Panc1 (cell line): ENCODE measurements around the gene KATNAL1. TPM values are rescaled to one million over a fixed set of nuclear protein-coding genes. Genes with fewer than 3 reads are reported as not detected.

ENCODE experiments used
- ATAC-seq: fragments of 200-7000 bp; cut with Tn5 transposase; 2 replicates; pipeline ENCODE4 v1.9.1; 2020; ENCODE audit warnings: mild to moderate bottlenecking, moderate library complexity
- BruUV-seq: library from RNA; stranded (reverse); fragments of 400-500 nt; replicated peaks from 2 replicates; lab custom pipeline; 2021; lab: Mats Ljungman, UMichigan
- CTCF ChIA-PET: fragments of 300-600 bp; sonication (Branson Sonifier 250); formaldehyde crosslinking; loops from one replicate; lab custom pipeline; 2022; ENCODE audit warnings: antibody characterized with exemption; lab: Charles Lee
- POLR2A ChIA-PET: fragments of 300-600 bp; sonication (Branson Sonifier 250); formaldehyde crosslinking; loops from one replicate; lab custom pipeline; 2022; ENCODE audit warnings: antibody characterized with exemption; lab: Charles Lee
- DNase-seq: peaks from one replicate; pipeline ENCODE4 v3.0.0-alpha.2; 2010; ENCODE audit warnings: low read depth, low spot score
- H3K27ac ChIP-seq: 2 replicates; pipeline ENCODE4 v1.5.1; 2011; ENCODE audit warnings: mild to moderate bottlenecking, low read length, inconsistent platforms
- H3K27me3 ChIP-seq: fragments of 200-500 bp; sonication (Bioruptor generic); 2 replicates; pipeline ENCODE4 v1.6.0; 2014; ENCODE audit warnings: low read length, inconsistent platforms; ENCODE audit not compliant: control insufficient read depth, insufficient read depth
- H3K36me3 ChIP-seq: fragments of 200-500 bp; sonication (Bioruptor generic); 2 replicates; pipeline ENCODE4 v1.5.1; 2014; ENCODE audit warnings: inconsistent platforms, mild to moderate bottlenecking, low read length, moderate library complexity; ENCODE audit not compliant: control insufficient read depth, insufficient read depth
- H3K4me1 ChIP-seq: 2 replicates; pipeline ENCODE4 v1.5.1; 2011; ENCODE audit warnings: inconsistent platforms, mild to moderate bottlenecking, low read length, moderate library complexity; ENCODE audit not compliant: control insufficient read depth, insufficient read depth
- H3K4me3 ChIP-seq, 2 experiments: 2 replicates each; pipeline ENCODE4 v1.5.1; 2011 to 2012; ENCODE audit warnings: low read depth in 2 of 2, low read length in 2 of 2, mild to moderate bottlenecking in 2 of 2, inconsistent platforms in 1 of 2, moderate library complexity in 1 of 2
- H3K9me3 ChIP-seq: fragments of 200-500 bp; sonication (Bioruptor generic); 2 replicates; pipeline ENCODE4 v1.5.1; 2014; ENCODE audit warnings: low read depth, mild to moderate bottlenecking, inconsistent platforms, low read length, moderate library complexity; ENCODE audit not compliant: control insufficient read depth, insufficient read depth
- POLR2AphosphoS5 ChIP-seq: IDR thresholded peaks from 2 replicates; pipeline ENCODE4 v1.6.1; 2012; ENCODE audit warnings: mild to moderate bottlenecking, low read depth, low read length, moderate library complexity
- SIN3A ChIP-seq: IDR thresholded peaks from 2 replicates; pipeline ENCODE4 v1.6.1; 2012; ENCODE audit warnings: low read depth, mild to moderate bottlenecking, low read length, moderate library complexity, borderline replicate concordance; ENCODE audit not compliant: insufficient read depth
- TCF7L2 ChIP-seq: IDR thresholded peaks from 2 replicates; pipeline ENCODE4 v1.6.1; 2011; ENCODE audit warnings: mild to moderate bottlenecking, low read depth, low read length, inconsistent platforms
- in situ Hi-C: cut with HindIII; loops from 2 replicates; pipeline ENCODE4 v1.10.0; 2016; ENCODE audit warnings: low sequenced_read_pairs, low pct_unique_long_range_greater_than_20kb
- intact Hi-C: fragments of 100-400 bp; cut with micrococcal nuclease; formaldehyde crosslinking; loops from one replicate; pipeline ENCODE4 v1.10.0; 2022; ENCODE audit not compliant: unreplicated experiment
- total RNA-seq: library from RNA; stranded (reverse); gene quantifications from one replicate; pipeline ENCODE4 v1.2.1, GENCODE V29; 2021; ENCODE audit not compliant: unreplicated experiment
- TF ChIP-seq, protein P1 (sequence below), 2 experiments: IDR thresholded peaks; 2 replicates each; pipeline ENCODE4 v1.6.1; 2011 to 2012; ENCODE audit warnings: low read depth in 2 of 2, control low read depth in 1 of 2, low read length in 1 of 2, mild to moderate bottlenecking in 1 of 2, moderate library complexity in 1 of 2; ENCODE audit not compliant: insufficient read depth in 1 of 2
- TF ChIP-seq, protein P2 (sequence below): fragments of 450-650 bp; IDR thresholded peaks from 2 replicates; pipeline ENCODE4 v1.5.1; 2017; ENCODE audit warnings: mild to moderate bottlenecking

The KATNAL1 gene
- total RNA-seq, 1 experiment from 2014 or later: 34.3 TPM

GRCh38 chr13:30179597-30180276 is 127.6 kb downstream of the KATNAL1 start:
- no peak for DNase-seq
- Histone ChIP-seq H3K9me3 (no peaks in the 10 kb centered on the region), H3K27me3 (no peaks in the 10 kb centered on the region), H3K36me3 (no peaks in the 10 kb centered on the region), H3K27ac (no peak overlapping the region), H3K4me1 (no peaks in the 10 kb centered on the region), H3K4me3 (no peak overlapping the region)
- ATAC-seq: no peak
- intact Hi-C loops (no loop called here), in situ Hi-C loops (no loop called here)
- no TSS peak for BruUV-seq
- POLR2A ChIA-PET: interaction anchor here (0.6 kb wide), 1 partner anchor 342 kb away, joined by 11 read pairs; no protein-coding TSS in a partner anchor
- no peak for TF ChIP-seq POLR2AphosphoS5
- no peak for TF ChIP-seq SIN3A
- TF ChIP-seq, protein P1, sequence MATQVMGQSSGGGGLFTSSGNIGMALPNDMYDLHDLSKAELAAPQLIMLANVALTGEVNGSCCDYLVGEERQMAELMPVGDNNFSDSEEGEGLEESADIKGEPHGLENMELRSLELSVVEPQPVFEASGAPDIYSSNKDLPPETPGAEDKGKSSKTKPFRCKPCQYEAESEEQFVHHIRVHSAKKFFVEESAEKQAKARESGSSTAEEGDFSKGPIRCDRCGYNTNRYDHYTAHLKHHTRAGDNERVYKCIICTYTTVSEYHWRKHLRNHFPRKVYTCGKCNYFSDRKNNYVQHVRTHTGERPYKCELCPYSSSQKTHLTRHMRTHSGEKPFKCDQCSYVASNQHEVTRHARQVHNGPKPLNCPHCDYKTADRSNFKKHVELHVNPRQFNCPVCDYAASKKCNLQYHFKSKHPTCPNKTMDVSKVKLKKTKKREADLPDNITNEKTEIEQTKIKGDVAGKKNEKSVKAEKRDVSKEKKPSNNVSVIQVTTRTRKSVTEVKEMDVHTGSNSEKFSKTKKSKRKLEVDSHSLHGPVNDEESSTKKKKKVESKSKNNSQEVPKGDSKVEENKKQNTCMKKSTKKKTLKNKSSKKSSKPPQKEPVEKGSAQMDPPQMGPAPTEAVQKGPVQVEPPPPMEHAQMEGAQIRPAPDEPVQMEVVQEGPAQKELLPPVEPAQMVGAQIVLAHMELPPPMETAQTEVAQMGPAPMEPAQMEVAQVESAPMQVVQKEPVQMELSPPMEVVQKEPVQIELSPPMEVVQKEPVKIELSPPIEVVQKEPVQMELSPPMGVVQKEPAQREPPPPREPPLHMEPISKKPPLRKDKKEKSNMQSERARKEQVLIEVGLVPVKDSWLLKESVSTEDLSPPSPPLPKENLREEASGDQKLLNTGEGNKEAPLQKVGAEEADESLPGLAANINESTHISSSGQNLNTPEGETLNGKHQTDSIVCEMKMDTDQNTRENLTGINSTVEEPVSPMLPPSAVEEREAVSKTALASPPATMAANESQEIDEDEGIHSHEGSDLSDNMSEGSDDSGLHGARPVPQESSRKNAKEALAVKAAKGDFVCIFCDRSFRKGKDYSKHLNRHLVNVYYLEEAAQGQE (IDR thresholded peaks at IDR 0.05; ENCODE audit: insufficient read depth in 1 of 2, low read depth in 2 of 2, low read length in 1 of 2): no peak
- TF ChIP-seq, protein P2, sequence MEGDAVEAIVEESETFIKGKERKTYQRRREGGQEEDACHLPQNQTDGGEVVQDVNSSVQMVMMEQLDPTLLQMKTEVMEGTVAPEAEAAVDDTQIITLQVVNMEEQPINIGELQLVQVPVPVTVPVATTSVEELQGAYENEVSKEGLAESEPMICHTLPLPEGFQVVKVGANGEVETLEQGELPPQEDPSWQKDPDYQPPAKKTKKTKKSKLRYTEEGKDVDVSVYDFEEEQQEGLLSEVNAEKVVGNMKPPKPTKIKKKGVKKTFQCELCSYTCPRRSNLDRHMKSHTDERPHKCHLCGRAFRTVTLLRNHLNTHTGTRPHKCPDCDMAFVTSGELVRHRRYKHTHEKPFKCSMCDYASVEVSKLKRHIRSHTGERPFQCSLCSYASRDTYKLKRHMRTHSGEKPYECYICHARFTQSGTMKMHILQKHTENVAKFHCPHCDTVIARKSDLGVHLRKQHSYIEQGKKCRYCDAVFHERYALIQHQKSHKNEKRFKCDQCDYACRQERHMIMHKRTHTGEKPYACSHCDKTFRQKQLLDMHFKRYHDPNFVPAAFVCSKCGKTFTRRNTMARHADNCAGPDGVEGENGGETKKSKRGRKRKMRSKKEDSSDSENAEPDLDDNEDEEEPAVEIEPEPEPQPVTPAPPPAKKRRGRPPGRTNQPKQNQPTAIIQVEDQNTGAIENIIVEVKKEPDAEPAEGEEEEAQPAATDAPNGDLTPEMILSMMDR: no peak
- TF ChIP-seq TCF7L2: no peak
- CTCF ChIA-PET: no interaction called here

DNA sequence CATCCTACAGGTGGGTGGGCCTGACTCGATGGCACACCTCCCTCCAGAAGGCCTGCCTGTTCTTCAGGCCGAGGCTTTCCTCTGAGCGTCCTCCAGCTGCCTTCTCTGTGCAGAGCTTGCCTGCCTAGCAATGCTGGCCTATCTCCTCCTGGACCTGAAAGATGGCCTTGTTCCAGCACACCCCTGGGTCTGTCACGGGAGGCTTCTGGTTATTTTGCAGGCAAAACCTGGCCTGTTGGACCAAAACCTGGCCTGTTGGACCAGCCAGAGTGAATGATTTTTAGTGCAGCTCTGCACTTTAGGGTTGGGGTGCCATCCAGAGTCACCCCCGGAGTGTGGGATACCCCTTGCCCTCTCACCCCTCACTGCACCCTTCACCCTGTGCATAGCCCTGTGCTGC is 128.4 kb downstream of the KATNAL1 start:
- BruUV-seq: no TSS peak
- in situ Hi-C loops (no loop called here), intact Hi-C loops (no loop called here)
- Histone ChIP-seq H3K9me3 (no peaks in the 10 kb centered on the region), H3K27ac (no peak overlapping the region), H3K36me3 (no peaks in the 10 kb centered on the region), H3K4me3 (no peak overlapping the region), H3K4me1 (no peaks in the 10 kb centered on the region), H3K27me3 (no peaks in the 10 kb centered on the region)
- ATAC-seq (no peak), DNase-seq (no peak)
- TF ChIP-seq POLR2AphosphoS5 (no peak), TCF7L2 (no peak), SIN3A (no peak)
- TF ChIP-seq, protein P1 (IDR thresholded peaks at IDR 0.05; ENCODE audit: insufficient read depth in 1 of 2, low read depth in 2 of 2, low read length in 1 of 2): no peak
- TF ChIP-seq, protein P2: no peak
- ChIA-PET CTCF (no interaction called here), POLR2A (no interaction called here)
